Osteoblast (primary cell): ENCODE results near the gene GJD3. TPM values are rescaled to one million over a fixed set of nuclear protein-coding genes. Genes with fewer than 3 reads are reported as not detected.

ENCODE experiments used
- DNase-seq: peaks from one replicate; pipeline ENCODE4 v3.0.0; 2011; ENCODE audit warnings: low spot score, mixed read lengths; ENCODE audit not compliant: insufficient read length; ENCODE audit errors: missing footprints
- H2AFZ ChIP-seq: 2 replicates; pipeline ENCODE4 v1.6.0; 2011; ENCODE audit warnings: mild to moderate bottlenecking, low read length
- H3K27ac ChIP-seq: 2 replicates; pipeline ENCODE4 v1.5.1; 2011; ENCODE audit warnings: mild to moderate bottlenecking, low read depth, low read length, moderate library complexity
- H3K27me3 ChIP-seq: 2 replicates; pipeline ENCODE4 v1.6.0; 2012; ENCODE audit warnings: mild to moderate bottlenecking, control low read depth, inconsistent platforms, low read length, moderate library complexity; ENCODE audit not compliant: insufficient read depth
- H3K36me3 ChIP-seq: 2 replicates; pipeline ENCODE4 v1.5.1; 2011; ENCODE audit warnings: mild to moderate bottlenecking, low read length, control low read depth, moderate library complexity; ENCODE audit not compliant: insufficient read depth
- H3K4me1 ChIP-seq: 2 replicates; pipeline ENCODE4 v1.5.1; 2011; ENCODE audit warnings: mild to moderate bottlenecking, low read length, control low read depth, moderate library complexity; ENCODE audit not compliant: insufficient read depth
- H3K4me2 ChIP-seq: 2 replicates; pipeline ENCODE4 v1.6.0; 2011; ENCODE audit warnings: mild to moderate bottlenecking, low read length; ENCODE audit not compliant: insufficient read depth
- H3K4me3 ChIP-seq: fragments of 200-600 bp; sonication (generic); 3 replicates; pipeline ENCODE4 v1.5.1; 2012; ENCODE audit warnings: mild to moderate bottlenecking, low read length, inconsistent platforms; ENCODE audit not compliant: insufficient read depth
- H3K79me2 ChIP-seq: 2 replicates; pipeline ENCODE4 v1.6.0; 2012; ENCODE audit warnings: mild to moderate bottlenecking, low read length, control low read depth, inconsistent platforms; ENCODE audit not compliant: insufficient read depth
- H3K9me3 ChIP-seq: 2 replicates; pipeline ENCODE4 v1.5.1; 2011; ENCODE audit warnings: low read depth, low read length, control low read depth
- H4K20me1 ChIP-seq: 2 replicates; pipeline ENCODE4 v1.6.0; 2012; ENCODE audit warnings: mild to moderate bottlenecking, low read length, control low read depth; ENCODE audit not compliant: insufficient read depth
- CTCF ChIP-seq: IDR thresholded peaks from 2 replicates; pipeline ENCODE4 v1.5.1; 2011; ENCODE audit warnings: mild to moderate bottlenecking, low read depth, low read length, moderate library complexity; ENCODE audit errors: extremely low read depth
- total RNA-seq: library from RNA; depleted of rRNA; stranded (reverse); fragments of >200 nt; gene quantifications from 2 replicates; pipeline ENCODE4 v1.2.3, GENCODE V29; 2012

The GJD3 gene
- total RNA-seq, 1 donor: 1.8 TPM

GRCh38 chr17:40352237-40352778 is 12.2 kb downstream of the GJD3 start:
- Histone ChIP-seq H3K4me2 (no peak overlapping the region), H3K27ac (peak overlapping the region; percentile 28), H3K4me3 (no peak overlapping the region), H4K20me1 (peaks cover 59% of the 10 kb centered on the region), H3K79me2 (peaks cover 49% of the 10 kb centered on the region), H3K36me3 (peaks cover 40% of the 10 kb centered on the region), H2AFZ (no peak overlapping the region), H3K4me1 (peaks cover 22% of the 10 kb centered on the region), H3K9me3 (no peaks in the 10 kb centered on the region), H3K27me3 (no peaks in the 10 kb centered on the region)
- DNase-seq: peak; percentile 50
- TF ChIP-seq CTCF: no peak

- no peaks in the 10 kb centered on the region for H3K9me3 ChIP-seq
- peak; percentile 70 for DNase-seq
- H3K4me1 ChIP-seq: peaks cover 28% of the 10 kb centered on the region
- no peaks in the 10 kb centered on the region for H3K27me3 ChIP-seq
- H3K4me3 ChIP-seq: no peak overlapping the region
- peaks cover 56% of the 10 kb centered on the region for H3K79me2 ChIP-seq
- no peak overlapping the region for H3K27ac ChIP-seq
- no peak for TF ChIP-seq CTCF
- no peak overlapping the region for H2AFZ ChIP-seq
- H4K20me1 ChIP-seq: peaks cover 66% of the 10 kb centered on the region
- H3K4me2 ChIP-seq: no peak overlapping the region
- peaks cover 40% of the 10 kb centered on the region for H3K36me3 ChIP-seq
These were observed 12.9 kb downstream of the GJD3 start for GRCh38 chr17:40351359-40352236.

GRCh38 chr17:40350689-40351358 is 13.7 kb downstream of the GJD3 start:
- TF ChIP-seq CTCF: no peak
- H3K9me3 ChIP-seq: no peaks in the 10 kb centered on the region
- H4K20me1 ChIP-seq: peaks cover 72% of the 10 kb centered on the region
- H3K4me1 ChIP-seq: peaks cover 32% of the 10 kb centered on the region
- peaks cover 40% of the 10 kb centered on the region for H3K36me3 ChIP-seq
- DNase-seq: peak; percentile 44
- H3K27me3 ChIP-seq: no peaks in the 10 kb centered on the region
- H2AFZ ChIP-seq: no peak overlapping the region
- H3K4me2 ChIP-seq: no peak overlapping the region
- peak overlapping the region; percentile 54 for H3K27ac ChIP-seq
- H3K79me2 ChIP-seq: peaks cover 64% of the 10 kb centered on the region
- H3K4me3 ChIP-seq: no peak overlapping the region
